GM18511 (cell line): Measurements from ENCODE around the gene KDM4C.
"Not testable (repeated sequence)": the region's sequence is repeated elsewhere in the genome, so short reads cannot be mapped to it uniquely, and the experiment has no call there.

Source experiments
- ATAC-seq: cut with Tn5 transposase; IDR thresholded peaks from one replicate; pipeline ENCODE4 v1.9.1; 2021; ENCODE audit warnings: mild to moderate bottlenecking, moderate library complexity; ENCODE audit not compliant: unreplicated experiment

Gene KDM4C

GRCh38 chr9:6927838-6928237, 170.1 kb downstream of the KDM4C start:
- no peak for ATAC-seq

DNA sequence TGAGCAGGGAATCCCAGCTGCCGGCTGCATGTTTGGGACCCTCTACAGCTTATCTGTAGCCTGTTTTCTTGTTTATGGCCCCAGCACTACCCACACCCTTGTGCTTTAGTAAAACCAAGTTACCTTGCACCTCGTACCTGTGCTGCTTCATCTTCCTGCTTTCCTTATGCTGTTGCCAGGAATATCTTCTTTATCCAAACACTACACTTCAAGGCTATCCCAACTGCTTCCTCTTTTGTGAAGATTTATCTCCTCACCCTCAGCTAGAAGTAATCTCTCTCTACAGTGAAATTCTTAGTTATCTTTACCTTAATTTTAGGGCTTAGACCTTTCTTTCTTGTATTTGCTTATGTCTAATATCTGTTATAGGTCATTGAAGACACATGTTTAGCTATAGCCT, 171.1 kb downstream of the KDM4C start:
- ATAC-seq, result no peak

GRCh38 chr9:6929441-6930215, 171.9 kb downstream of the KDM4C start:
- ATAC-seq, result no peak

DNA sequence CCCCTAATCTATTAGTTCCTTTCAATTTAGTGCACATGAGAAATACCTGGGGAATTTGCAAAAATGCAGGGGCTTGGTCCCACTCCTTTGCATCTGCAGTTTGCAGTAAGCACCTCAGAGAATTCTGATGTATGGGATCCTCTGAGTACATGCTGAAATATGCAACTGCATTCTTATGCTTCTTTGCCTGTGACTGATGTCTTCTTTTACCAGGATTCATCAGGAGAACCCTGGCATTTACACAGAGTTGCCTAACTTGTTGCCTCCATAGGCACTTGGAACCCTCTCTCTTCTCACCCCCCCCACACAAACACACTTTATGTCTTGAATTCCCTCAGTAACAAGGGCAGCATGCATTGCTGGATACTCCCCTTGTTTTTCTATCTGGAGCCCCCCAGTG, 173.1 kb downstream of the KDM4C start:
- no peak for ATAC-seq

- peak; percentile 67 for ATAC-seq
These were observed 174.1 kb downstream of the KDM4C start for GRCh38 chr9:6931913-6932312.

DNA sequence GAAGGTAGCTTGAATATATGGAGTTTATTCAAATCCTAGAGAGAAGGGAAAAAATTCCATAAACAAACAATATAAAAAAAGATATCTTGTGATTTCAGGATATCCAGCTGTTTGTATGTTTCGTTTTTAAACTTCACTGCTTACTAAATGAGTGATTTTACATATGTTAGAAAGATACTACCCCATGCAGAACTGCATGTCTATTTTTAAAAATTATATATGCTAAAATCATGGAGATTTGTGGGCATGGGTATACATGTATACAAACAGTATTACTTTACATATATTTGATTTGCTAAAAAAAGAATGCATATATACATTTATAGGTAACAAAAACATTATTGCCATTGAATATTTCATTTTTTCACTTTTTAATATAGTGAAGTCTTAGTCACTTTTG, 178.3 kb downstream of the KDM4C start:
- no peak for ATAC-seq

GRCh38 chr9:6937209-6937608, 179.4 kb downstream of the KDM4C start:
- peak; percentile 44 for ATAC-seq

DNA sequence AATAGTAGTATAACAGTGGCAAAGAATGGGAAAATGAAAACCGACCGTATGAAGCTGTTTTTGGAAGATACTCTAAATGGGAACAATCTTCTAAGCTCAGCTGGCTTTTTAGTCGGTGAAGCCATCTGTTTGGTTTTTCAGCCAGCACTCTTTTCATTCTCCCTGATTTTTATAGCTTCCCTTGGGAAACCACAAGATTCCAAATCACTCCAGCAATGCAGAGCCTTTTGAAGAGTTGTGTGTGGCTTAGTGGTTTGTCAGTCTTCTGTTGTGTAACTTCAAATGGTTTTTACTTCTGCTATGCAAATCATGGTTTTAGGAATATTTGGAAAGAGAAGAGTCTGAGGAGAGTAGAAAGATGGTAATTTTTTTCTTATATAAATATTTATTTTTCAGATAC, 180.7 kb downstream of the KDM4C start:
- no peak for ATAC-seq

GRCh38 chr9:6938873-6939272, 181.1 kb downstream of the KDM4C start:
- no peak for ATAC-seq

DNA sequence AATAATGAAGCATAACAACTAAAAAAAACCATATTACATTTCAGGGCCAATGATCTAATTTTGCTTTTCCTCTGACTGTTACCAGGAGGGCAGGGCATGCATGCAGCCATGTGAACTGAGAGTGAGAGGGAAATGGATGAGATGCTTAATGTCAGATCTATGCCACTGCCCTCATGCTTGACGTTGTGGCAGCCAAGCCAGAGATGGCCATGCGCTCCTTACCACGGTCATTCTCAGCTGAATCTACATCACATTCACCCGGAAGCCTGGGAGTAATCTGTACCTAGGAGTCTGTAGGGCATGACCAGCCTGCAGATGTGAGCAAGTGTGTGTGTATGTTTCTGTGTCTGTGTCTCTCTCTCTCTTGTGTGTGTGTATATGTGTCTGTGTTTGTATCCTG, 183.7 kb downstream of the KDM4C start:
- ATAC-seq, result no peak

GRCh38 chr9:6942406-6942805, 184.6 kb downstream of the KDM4C start:
- ATAC-seq, result no peak

GRCh38 chr9:6943293-6943692, 185.5 kb downstream of the KDM4C start:
- no peak for ATAC-seq

- no peak for ATAC-seq
These were observed 186.3 kb downstream of the KDM4C start for GRCh38 chr9:6944093-6944551.

- ATAC-seq, result no peak
These were observed 187.1 kb downstream of the KDM4C start for GRCh38 chr9:6944896-6945295.

- ATAC-seq, result no peak
These were observed 188.0 kb downstream of the KDM4C start for GRCh38 chr9:6945816-6946215.

- no peak for ATAC-seq
These were observed 188.9 kb downstream of the KDM4C start for GRCh38 chr9:6946583-6947166.

DNA sequence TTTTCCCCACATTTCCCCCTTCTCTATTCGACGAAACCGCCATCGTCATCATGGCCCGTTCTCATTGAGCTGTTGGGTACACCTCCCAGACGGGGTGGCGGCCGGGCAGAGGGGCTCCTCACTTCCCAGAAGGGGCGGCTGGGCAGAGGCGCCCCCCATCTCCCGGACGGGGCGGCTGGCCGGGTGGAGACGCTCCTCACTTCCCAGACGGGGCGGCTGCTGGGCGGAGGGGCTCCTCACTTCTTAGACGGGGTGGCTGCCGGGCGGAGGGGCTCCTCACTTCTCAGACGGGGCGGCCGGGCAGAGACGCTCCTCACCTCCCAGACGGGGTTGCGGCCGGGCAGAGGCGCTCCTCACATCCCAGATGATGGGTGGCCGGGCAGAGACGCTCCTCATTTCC, 191.1 kb downstream of the KDM4C start:
- ATAC-seq, result not testable (repeated sequence)

GRCh38 chr9:6955251-6955921, 197.6 kb downstream of the KDM4C start:
- ATAC-seq, result peak; percentile 70

GRCh38 chr9:6956879-6957278, 199.1 kb downstream of the KDM4C start:
- no peak for ATAC-seq

- ATAC-seq, result no peak
These were observed 201.7 kb downstream of the KDM4C start for GRCh38 chr9:6959270-6960000.

DNA sequence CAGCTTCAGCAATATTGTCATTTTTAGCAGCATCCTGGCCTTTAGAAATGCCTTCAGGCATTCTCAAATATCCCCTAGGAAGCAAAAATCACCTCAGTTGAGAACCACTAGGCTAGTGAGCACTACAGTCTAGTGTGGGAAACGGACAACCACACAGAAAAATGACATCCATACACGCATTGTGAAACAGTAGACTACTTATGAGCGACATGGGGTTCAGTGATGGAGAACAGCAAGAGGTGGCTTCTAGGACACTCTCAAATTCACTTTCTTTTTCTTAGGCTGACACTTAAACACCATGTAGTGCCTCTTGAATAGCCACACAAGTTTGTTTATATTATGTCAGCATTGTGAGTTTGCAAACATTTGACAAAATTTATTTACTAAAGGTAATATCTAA, 203.0 kb downstream of the KDM4C start:
- peak; percentile 84 for ATAC-seq
